HUES48 (cell line): Measurements from ENCODE around the gene ZNF396.

Experiments used
- H3K27ac ChIP-seq: one replicate; pipeline ENCODE4 v1.7.0; 2013; ENCODE audit warnings: low read depth, low read length, inconsistent platforms
- H3K27me3 ChIP-seq: 2 replicates; pipeline ENCODE4 v1.6.1; 2013; ENCODE audit warnings: mild to moderate bottlenecking, low read length; ENCODE audit not compliant: control insufficient read depth, insufficient read depth
- H3K36me3 ChIP-seq: 2 replicates; pipeline ENCODE4 v1.6.1; 2013; ENCODE audit warnings: low read length; ENCODE audit not compliant: control insufficient read depth, insufficient read depth
- H3K4me1 ChIP-seq: 2 replicates; pipeline ENCODE4 v1.6.1; 2013; ENCODE audit warnings: mild to moderate bottlenecking, low read length; ENCODE audit not compliant: control insufficient read depth, insufficient read depth
- H3K4me3 ChIP-seq: 2 replicates; pipeline ENCODE4 v1.5.1; 2013; ENCODE audit warnings: mild to moderate bottlenecking, low read depth, low read length
- H3K9ac ChIP-seq: 2 replicates; pipeline ENCODE4 v1.6.1; 2013; ENCODE audit warnings: mild to moderate bottlenecking, low read depth, low read length, moderate library complexity
- H3K9me3 ChIP-seq: 2 replicates; pipeline ENCODE4 v1.6.1; 2013; ENCODE audit warnings: low read length; ENCODE audit not compliant: control insufficient read depth, insufficient read depth

Gene ZNF396

GRCh38 chr18:35409911-35410310 is 32.8 kb upstream of the ZNF396 start:
- Histone ChIP-seq H3K4me1 (no peaks in the 10 kb centered on the region), H3K27ac (no peak overlapping the region)

GRCh38 chr18:35408843-35409261 is 31.7 kb upstream of the ZNF396 start:
- Histone ChIP-seq H3K27me3 (no peaks in the 10 kb centered on the region), H3K4me3 (no peak overlapping the region), H3K9me3 (no peaks in the 10 kb centered on the region), H3K4me1 (no peaks in the 10 kb centered on the region), H3K36me3 (no peaks in the 10 kb centered on the region), H3K27ac (no peak overlapping the region), H3K9ac (no peak overlapping the region)

More at GRCh38 chr18:35409911-35410310, 32.8 kb upstream of the ZNF396 start:
- H3K9me3 ChIP-seq = no peaks in the 10 kb centered on the region
- H3K36me3 ChIP-seq = no peaks in the 10 kb centered on the region
- H3K27me3 ChIP-seq = no peaks in the 10 kb centered on the region
- no peak overlapping the region for H3K9ac ChIP-seq
- no peak overlapping the region for H3K4me3 ChIP-seq

GRCh38 chr18:35407871-35408481 is 30.8 kb upstream of the ZNF396 start:
- no peak overlapping the region for H3K4me3 ChIP-seq
- no peaks in the 10 kb centered on the region for H3K36me3 ChIP-seq
- H3K9me3 ChIP-seq = no peaks in the 10 kb centered on the region
- no peak overlapping the region for H3K27ac ChIP-seq
- no peaks in the 10 kb centered on the region for H3K27me3 ChIP-seq
- no peaks in the 10 kb centered on the region for H3K4me1 ChIP-seq
- no peak overlapping the region for H3K9ac ChIP-seq

- H3K4me1 ChIP-seq = no peaks in the 10 kb centered on the region
- no peak overlapping the region for H3K27ac ChIP-seq
- H3K27me3 ChIP-seq = no peaks in the 10 kb centered on the region
- no peaks in the 10 kb centered on the region for H3K36me3 ChIP-seq
- no peak overlapping the region for H3K4me3 ChIP-seq
- H3K9ac ChIP-seq = no peak overlapping the region
- no peaks in the 10 kb centered on the region for H3K9me3 ChIP-seq
Measured at GRCh38 chr18:35406666-35407065, 29.5 kb upstream of the ZNF396 start.

GRCh38 chr18:35397976-35398375 is 20.8 kb upstream of the ZNF396 start:
- Histone ChIP-seq H3K4me3 (no peak overlapping the region), H3K9ac (no peak overlapping the region), H3K27ac (no peak overlapping the region), H3K9me3 (no peaks in the 10 kb centered on the region), H3K4me1 (no peaks in the 10 kb centered on the region), H3K27me3 (no peaks in the 10 kb centered on the region), H3K36me3 (no peaks in the 10 kb centered on the region)

GRCh38 chr18:35393716-35394115 is 16.6 kb upstream of the ZNF396 start:
- Histone ChIP-seq H3K36me3 (no peaks in the 10 kb centered on the region), H3K4me1 (no peaks in the 10 kb centered on the region), H3K9ac (no peak overlapping the region), H3K4me3 (no peak overlapping the region), H3K27me3 (no peaks in the 10 kb centered on the region), H3K9me3 (0 out of 2 replicates have a peak, but pooled peaks cover 4% of the 10 kb centered on the region), H3K27ac (no peak overlapping the region)

- Histone ChIP-seq H3K9me3 (0 out of 2 replicates have a peak, but pooled peaks cover 4% of the 10 kb centered on the region), H3K36me3 (no peaks in the 10 kb centered on the region), H3K4me1 (no peaks in the 10 kb centered on the region)
Measured at GRCh38 chr18:35392375-35392774, 15.2 kb upstream of the ZNF396 start.

GRCh38 chr18:35390951-35391700 is 14.0 kb upstream of the ZNF396 start:
- no peaks in the 10 kb centered on the region for H3K4me1 ChIP-seq
- no peak overlapping the region for H3K4me3 ChIP-seq
- H3K27ac ChIP-seq = no peak overlapping the region
- H3K36me3 ChIP-seq = no peaks in the 10 kb centered on the region
- H3K27me3 ChIP-seq = no peaks in the 10 kb centered on the region
- 0 out of 2 replicates have a peak, but pooled peaks cover 4% of the 10 kb centered on the region for H3K9me3 ChIP-seq
- H3K9ac ChIP-seq = no peak overlapping the region

More at GRCh38 chr18:35392375-35392774, 15.2 kb upstream of the ZNF396 start:
- Histone ChIP-seq H3K27me3 (no peaks in the 10 kb centered on the region), H3K9ac (no peak overlapping the region), H3K4me3 (no peak overlapping the region), H3K27ac (no peak overlapping the region)

- no peak overlapping the region for H3K4me3 ChIP-seq
- no peak overlapping the region for H3K27ac ChIP-seq
- no peaks in the 10 kb centered on the region for H3K27me3 ChIP-seq
- H3K4me1 ChIP-seq = no peaks in the 10 kb centered on the region
- H3K36me3 ChIP-seq = no peaks in the 10 kb centered on the region
- H3K9me3 ChIP-seq = 0 out of 2 replicates have a peak, but pooled peaks cover 4% of the 10 kb centered on the region
- H3K9ac ChIP-seq = no peak overlapping the region
Measured at GRCh38 chr18:35389095-35389618, 12.0 kb upstream of the ZNF396 start.

- Histone ChIP-seq H3K36me3 (no peaks in the 10 kb centered on the region), H3K9me3 (0 out of 2 replicates have a peak, but pooled peaks cover 2% of the 10 kb centered on the region), H3K27me3 (no peaks in the 10 kb centered on the region), H3K27ac (no peak overlapping the region), H3K4me1 (no peaks in the 10 kb centered on the region), H3K9ac (no peak overlapping the region), H3K4me3 (no peak overlapping the region)
Measured at GRCh38 chr18:35387152-35387571, 10.0 kb upstream of the ZNF396 start.

- H3K4me3 ChIP-seq = no peak overlapping the region
- no peaks in the 10 kb centered on the region for H3K9me3 ChIP-seq
- H3K27ac ChIP-seq = no peak overlapping the region
- H3K36me3 ChIP-seq = no peaks in the 10 kb centered on the region
- no peak overlapping the region for H3K9ac ChIP-seq
- H3K27me3 ChIP-seq = no peaks in the 10 kb centered on the region
- no peaks in the 10 kb centered on the region for H3K4me1 ChIP-seq
Measured at GRCh38 chr18:35386600-35387100, 9.5 kb upstream of the ZNF396 start.
